K562 (cell line): ENCODE results near the gene UNC79.

Source experiments
- CHD2 ChIP-seq: IDR thresholded peaks from 2 replicates; pipeline ENCODE4 v1.6.1; 2011; ENCODE audit warnings: low read depth, low read length
- POLR2A ChIP-seq: fragments of 450-650 bp; conservative IDR thresholded peaks from 2 replicates; pipeline ENCODE4 v1.6.1; 2016
- ZNF324 ChIP-seq: fragments of 250-450 bp; sonication (Bioruptor Pico); IDR thresholded peaks from 2 replicates; pipeline ENCODE4 v1.4.0; 2020; ENCODE audit warnings: mild to moderate bottlenecking
- ZSCAN29 ChIP-seq: fragments of 450-650 bp; IDR thresholded peaks from 2 replicates; pipeline ENCODE4 v1.6.1; 2017

DNA sequence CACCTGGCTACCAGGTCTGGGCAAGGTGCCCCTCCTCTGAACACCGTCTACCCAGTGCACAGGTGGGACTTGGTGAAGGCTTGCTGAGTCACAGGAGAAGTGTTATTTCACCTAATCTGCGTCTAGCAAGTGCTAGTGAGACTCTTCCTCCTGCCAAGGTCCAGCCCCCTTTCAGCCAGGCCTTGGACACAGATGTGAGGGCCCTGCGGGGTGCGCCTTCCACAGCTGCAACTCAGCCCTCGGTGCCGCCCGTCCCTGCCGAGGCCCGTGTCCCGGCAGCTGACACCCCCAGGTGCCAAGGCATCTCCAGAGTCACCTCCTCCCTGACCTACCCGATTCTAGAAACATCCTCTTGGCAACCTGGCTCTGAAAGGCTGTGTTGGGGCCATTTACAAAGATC lies 302.5 kb downstream of the UNC79 start:
- TF ChIP-seq POLR2A = no peak
- no peak for TF ChIP-seq ZNF324
- no peak for TF ChIP-seq ZSCAN29
- no peak for TF ChIP-seq CHD2
